ENCODE results near the gene GPR107.

Gene GPR107

GRCh38 chr9:130117376-130117775 is 63.7 kb downstream of the GPR107 start:
- TF ChIP-seq CTCF (IDR thresholded peaks at IDR 0.05; ENCODE audit: low read depth, low read length) = no peak
- peaks cover 6% of the 10 kb centered on the region for H3K36me3 ChIP-seq
- peak overlapping the region; percentile 5 for H3K4me3 ChIP-seq (ENCODE audit: low read depth, low read length)
- H3K9me3 ChIP-seq (ENCODE audit: severe bottlenecking) = no peaks in the 10 kb centered on the region
- peak overlapping the region; percentile 86 for H3K27ac ChIP-seq
- DNase-seq = peak; percentile 88
- H3K27me3 ChIP-seq (ENCODE audit: insufficient read depth, low read depth, severe bottlenecking) = no peaks in the 10 kb centered on the region

GRCh38 chr9:130117816-130118632 is 64.3 kb downstream of the GPR107 start:
- H3K27ac ChIP-seq = peak overlapping the region; percentile 86
- peaks cover 6% of the 10 kb centered on the region for H3K36me3 ChIP-seq
- H3K27me3 ChIP-seq (ENCODE audit: insufficient read depth, low read depth, severe bottlenecking) = no peaks in the 10 kb centered on the region
- H3K9me3 ChIP-seq (ENCODE audit: severe bottlenecking) = no peaks in the 10 kb centered on the region
- peak; percentile 88 for DNase-seq
- H3K4me3 ChIP-seq (ENCODE audit: low read depth, low read length) = peak overlapping the region; percentile 5; the same call in 1 of the 2 replicates
- TF ChIP-seq CTCF (IDR thresholded peaks at IDR 0.05; ENCODE audit: low read depth, low read length) = peak; percentile 24; the same call in 1 of the 2 replicates

GRCh38 chr9:130118841-130119518 is 65.3 kb downstream of the GPR107 start:
- TF ChIP-seq CTCF (IDR thresholded peaks at IDR 0.05; ENCODE audit: low read depth, low read length) = no peak
- Histone ChIP-seq H3K27me3 (ENCODE audit: insufficient read depth, low read depth, severe bottlenecking) (no peaks in the 10 kb centered on the region), H3K36me3 (peaks cover 7% of the 10 kb centered on the region), H3K27ac (peak overlapping the region; percentile 86), H3K4me3 (ENCODE audit: low read depth, low read length) (no peak overlapping the region), H3K9me3 (ENCODE audit: severe bottlenecking) (no peaks in the 10 kb centered on the region)
- DNase-seq = peak; percentile 91

GRCh38 chr9:130119519-130120298 is 66.0 kb downstream of the GPR107 start:
- H3K9me3 ChIP-seq (ENCODE audit: severe bottlenecking) = no peaks in the 10 kb centered on the region
- peaks cover 14% of the 10 kb centered on the region for H3K36me3 ChIP-seq
- H3K27ac ChIP-seq = peak overlapping the region; percentile 86
- no peak for TF ChIP-seq CTCF (IDR thresholded peaks at IDR 0.05; ENCODE audit: low read depth, low read length)
- H3K27me3 ChIP-seq (ENCODE audit: insufficient read depth, low read depth, severe bottlenecking) = no peaks in the 10 kb centered on the region
- DNase-seq = no peak
- no peak overlapping the region for H3K4me3 ChIP-seq (ENCODE audit: low read depth, low read length)

- Histone ChIP-seq H3K9me3 (ENCODE audit: severe bottlenecking) (no peaks in the 10 kb centered on the region), H3K36me3 (peaks cover 14% of the 10 kb centered on the region), H3K27me3 (ENCODE audit: insufficient read depth, low read depth, severe bottlenecking) (no peaks in the 10 kb centered on the region), H3K27ac (peak overlapping the region; percentile 86), H3K4me3 (ENCODE audit: low read depth, low read length) (no peak overlapping the region)
- no peak for DNase-seq
- TF ChIP-seq CTCF (IDR thresholded peaks at IDR 0.05; ENCODE audit: low read depth, low read length) = no peak
Observed at GRCh38 chr9:130120299-130120587, 66.5 kb downstream of the GPR107 start.
